GM06990 (cell line): ENCODE measurements around the gene CRADD.
"Not testable (repeated sequence)": the region's sequence is repeated elsewhere in the genome, so short reads cannot be mapped to it uniquely, and the experiment has no call there.

Experiments used
- DNase-seq: peaks from one replicate; pipeline ENCODE4 v3.0.0-alpha.2; 2011; ENCODE audit not compliant: insufficient read length; ENCODE audit errors: extremely low read depth
- H3K27me3 ChIP-seq: replicated peaks from 2 replicates; pipeline ENCODE4 v1.6.0; 2011; ENCODE audit warnings: low read length; ENCODE audit not compliant: control insufficient read depth, insufficient read depth
- H3K36me3 ChIP-seq: 2 replicates; pipeline ENCODE4 v1.5.1; 2011; ENCODE audit warnings: low read length; ENCODE audit not compliant: control insufficient read depth, insufficient read depth
- H3K4me3 ChIP-seq: replicated peaks from 2 replicates; pipeline ENCODE4 v1.5.1; 2011; ENCODE audit warnings: low read depth, mild to moderate bottlenecking, control low read depth, low read length
- TF ChIP-seq, protein P1 (sequence below): IDR thresholded peaks from 2 replicates; pipeline ENCODE4 v1.5.1; 2011; ENCODE audit warnings: low read length, control low read depth, mild to moderate bottlenecking, inconsistent platforms; ENCODE audit not compliant: insufficient read depth, poor library complexity, severe bottlenecking

The CRADD gene

DNA sequence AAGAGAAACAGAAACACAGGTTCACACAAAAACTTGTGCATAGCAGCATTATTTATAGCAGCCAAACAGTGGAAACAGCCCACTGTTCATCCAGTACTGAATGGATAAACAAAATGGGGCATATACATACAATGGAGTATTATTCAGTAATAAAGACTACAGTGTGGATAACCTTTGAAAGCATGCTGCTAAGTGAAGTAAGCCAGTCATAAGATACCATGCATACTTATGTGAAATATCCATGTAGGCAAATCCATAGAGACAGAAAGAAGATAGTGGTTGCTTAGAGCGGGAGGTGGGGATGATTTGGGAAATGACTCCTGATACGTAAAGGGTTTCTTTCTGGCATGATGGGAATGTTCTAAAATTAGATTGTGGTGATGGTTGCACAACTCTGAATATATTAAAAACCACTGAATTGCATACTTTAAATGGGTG, 99.4 kb downstream of the CRADD start:
- Histone ChIP-seq H3K27me3 (no peaks in the 10 kb centered on the region), H3K4me3 (no peak overlapping the region), H3K36me3 (no peaks in the 10 kb centered on the region)
- DNase-seq, result no peak
- TF ChIP-seq, protein P1, sequence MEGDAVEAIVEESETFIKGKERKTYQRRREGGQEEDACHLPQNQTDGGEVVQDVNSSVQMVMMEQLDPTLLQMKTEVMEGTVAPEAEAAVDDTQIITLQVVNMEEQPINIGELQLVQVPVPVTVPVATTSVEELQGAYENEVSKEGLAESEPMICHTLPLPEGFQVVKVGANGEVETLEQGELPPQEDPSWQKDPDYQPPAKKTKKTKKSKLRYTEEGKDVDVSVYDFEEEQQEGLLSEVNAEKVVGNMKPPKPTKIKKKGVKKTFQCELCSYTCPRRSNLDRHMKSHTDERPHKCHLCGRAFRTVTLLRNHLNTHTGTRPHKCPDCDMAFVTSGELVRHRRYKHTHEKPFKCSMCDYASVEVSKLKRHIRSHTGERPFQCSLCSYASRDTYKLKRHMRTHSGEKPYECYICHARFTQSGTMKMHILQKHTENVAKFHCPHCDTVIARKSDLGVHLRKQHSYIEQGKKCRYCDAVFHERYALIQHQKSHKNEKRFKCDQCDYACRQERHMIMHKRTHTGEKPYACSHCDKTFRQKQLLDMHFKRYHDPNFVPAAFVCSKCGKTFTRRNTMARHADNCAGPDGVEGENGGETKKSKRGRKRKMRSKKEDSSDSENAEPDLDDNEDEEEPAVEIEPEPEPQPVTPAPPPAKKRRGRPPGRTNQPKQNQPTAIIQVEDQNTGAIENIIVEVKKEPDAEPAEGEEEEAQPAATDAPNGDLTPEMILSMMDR, result no peak

DNA sequence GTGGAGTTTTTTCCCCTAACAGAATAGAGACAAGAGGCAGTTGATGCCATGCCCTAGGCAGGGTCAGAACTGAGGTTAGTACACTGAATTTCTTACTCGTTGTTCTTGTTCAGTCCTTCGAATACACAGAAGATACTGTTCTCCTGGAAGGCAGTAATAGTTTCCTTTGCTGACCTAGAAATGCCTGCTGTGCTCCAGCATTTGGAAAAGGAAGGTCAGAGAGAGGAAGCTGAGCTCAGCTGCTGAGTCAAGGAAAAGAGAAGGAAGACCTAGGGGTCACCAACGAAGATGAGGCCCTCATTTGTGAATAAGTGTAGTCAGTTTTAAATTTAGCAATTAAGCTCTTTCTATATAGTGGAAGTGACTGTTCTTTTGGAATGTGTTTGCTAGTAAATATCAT, 100.1 kb downstream of the CRADD start:
- DNase-seq, result no peak
- Histone ChIP-seq H3K4me3 (no peak overlapping the region), H3K27me3 (no peaks in the 10 kb centered on the region), H3K36me3 (no peaks in the 10 kb centered on the region)
- TF ChIP-seq, protein P1, result no peak

DNA sequence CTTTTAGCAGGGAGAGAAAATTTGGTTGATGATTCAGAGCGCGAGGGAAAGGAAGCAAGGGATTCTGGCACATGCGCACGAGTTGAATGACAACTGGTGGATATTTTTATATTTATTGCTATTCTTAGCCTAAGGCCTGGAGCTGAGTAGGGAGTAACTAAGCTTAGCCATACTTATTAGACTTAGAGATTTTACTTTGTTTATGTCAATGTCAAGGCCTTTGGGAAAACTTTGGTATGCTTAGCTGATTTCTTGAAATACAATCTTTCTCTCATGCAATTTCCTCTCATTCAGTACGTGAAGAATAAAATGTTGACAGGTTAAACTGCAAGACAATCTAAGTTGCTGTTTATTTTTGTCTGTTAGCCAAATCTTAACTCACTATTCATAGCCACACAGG, 101.1 kb downstream of the CRADD start:
- TF ChIP-seq, protein P1, result no peak
- no peak for DNase-seq
- Histone ChIP-seq H3K4me3 (no peak overlapping the region), H3K27me3 (no peaks in the 10 kb centered on the region), H3K36me3 (no peaks in the 10 kb centered on the region)

DNA sequence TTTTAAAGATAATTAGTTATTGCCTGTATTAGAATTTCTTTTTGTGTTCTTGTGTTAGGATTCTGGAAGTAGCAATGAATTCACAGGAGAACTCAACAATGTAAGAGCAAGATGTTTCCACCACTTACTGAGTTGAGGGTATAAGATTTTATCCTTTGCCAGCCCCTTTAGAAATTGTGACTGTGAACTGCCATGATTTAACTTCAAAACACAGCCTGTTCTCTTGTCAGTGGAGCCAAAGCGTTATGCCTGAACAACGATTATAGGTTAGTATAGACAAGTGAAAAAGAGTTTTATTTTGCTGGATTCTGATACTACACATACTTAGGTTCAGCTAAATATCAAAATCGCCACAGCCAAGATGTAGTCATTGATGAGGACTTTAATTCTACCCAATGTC, 101.6 kb downstream of the CRADD start:
- no peak for DNase-seq
- H3K27me3 ChIP-seq, result no peaks in the 10 kb centered on the region
- TF ChIP-seq, protein P1, result no peak
- no peak overlapping the region for H3K4me3 ChIP-seq
- no peaks in the 10 kb centered on the region for H3K36me3 ChIP-seq

DNA sequence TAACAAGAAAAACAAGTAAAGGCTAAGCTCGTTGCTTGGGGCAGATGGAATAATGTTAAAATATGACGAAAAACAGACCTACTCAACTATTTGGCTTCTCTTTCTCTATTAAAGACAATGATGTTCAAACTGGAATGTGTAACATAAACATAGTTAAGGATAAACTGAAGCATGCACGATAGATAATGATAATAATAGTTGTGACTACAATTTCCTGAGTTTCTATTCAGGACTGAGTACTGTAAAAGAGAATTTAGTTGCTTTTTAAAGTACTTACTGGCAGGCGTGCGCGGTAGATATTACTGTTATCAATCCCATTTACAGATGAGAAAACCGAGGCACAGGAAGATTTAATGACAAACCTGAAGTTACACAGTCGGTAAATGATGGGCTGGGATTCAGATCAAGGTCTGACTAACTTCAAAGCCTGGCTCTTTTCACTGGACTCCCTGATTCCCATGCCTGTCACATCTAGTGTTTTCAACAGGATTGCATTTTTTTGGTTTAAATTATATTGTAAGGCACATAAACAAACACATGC, 103.0 kb downstream of the CRADD start:
- DNase-seq, result no peak
- Histone ChIP-seq H3K4me3 (no peak overlapping the region), H3K36me3 (no peaks in the 10 kb centered on the region), H3K27me3 (no peaks in the 10 kb centered on the region)
- TF ChIP-seq, protein P1, result no peak

DNA sequence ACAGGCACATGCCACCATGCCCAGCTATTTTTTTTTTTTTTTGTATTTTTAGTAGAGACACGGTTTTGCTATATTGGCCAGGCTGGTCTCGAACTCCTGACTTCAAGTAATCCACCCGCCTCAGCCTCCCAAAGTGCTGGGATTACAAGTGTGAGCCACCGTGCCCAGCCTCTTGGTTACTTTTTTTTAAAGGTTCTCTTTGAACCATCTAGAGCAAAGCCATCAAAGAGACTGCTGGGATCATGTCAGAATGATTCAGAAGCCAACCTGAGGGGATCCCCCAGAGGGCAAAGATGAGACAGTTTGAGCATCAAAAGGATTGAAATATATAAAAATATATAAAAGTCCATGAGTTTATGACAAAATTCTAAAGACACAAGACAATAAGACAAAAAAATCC, 103.7 kb downstream of the CRADD start:
- H3K36me3 ChIP-seq, result not testable (repeated sequence)

DNA sequence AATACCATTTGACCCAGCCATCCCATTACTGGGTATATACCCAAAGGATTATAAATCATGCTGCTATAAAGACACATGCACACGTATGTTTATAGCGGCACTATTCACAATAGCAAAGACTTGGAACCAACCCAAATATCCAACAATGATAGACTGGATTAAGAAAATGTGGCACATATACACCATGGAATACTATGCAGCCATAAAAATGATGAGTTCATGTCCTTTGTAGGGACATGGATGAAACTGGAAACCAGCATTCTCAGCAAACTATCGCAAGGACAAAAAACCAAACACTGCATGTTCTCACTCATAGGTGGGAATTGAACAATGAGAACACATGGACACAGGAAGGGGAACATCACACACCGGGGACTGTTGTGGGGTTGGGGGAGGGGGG, 104.8 kb downstream of the CRADD start:
- H3K27me3 ChIP-seq, H3K36me3 ChIP-seq, DNase-seq, H3K4me3 ChIP-seq: not testable (repeated sequence)

More for the DNA sequence above, 103.7 kb downstream of the CRADD start:
- not testable (repeated sequence) for H3K27me3 ChIP-seq, H3K4me3 ChIP-seq, DNase-seq
